ENCODE measurements around the gene NRCAM.
"Not testable (repeated sequence)": the region's sequence is repeated elsewhere in the genome, so short reads cannot be mapped to it uniquely, and the experiment has no call there.

NRCAM gene

DNA sequence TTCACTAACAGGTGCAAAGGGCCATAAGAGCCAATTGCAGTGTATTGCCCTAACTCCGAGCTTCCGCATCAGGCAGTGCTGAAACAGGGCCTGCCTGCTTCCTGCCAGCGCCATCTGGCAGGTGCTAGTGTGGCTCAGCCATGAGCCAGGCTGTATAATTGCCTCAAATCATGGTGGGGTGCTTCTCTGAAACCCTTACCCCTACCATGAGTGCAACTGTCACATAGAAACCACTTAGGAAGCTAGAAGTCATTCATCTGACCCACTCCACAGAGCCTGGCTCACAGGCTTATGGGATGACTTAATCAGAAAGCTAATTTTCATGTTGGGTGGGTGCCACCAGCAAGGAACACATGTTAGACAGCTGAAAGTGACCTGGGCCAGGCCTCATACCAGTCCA is 192.8 kb downstream of the NRCAM start:
- TF ChIP-seq, protein P1, sequence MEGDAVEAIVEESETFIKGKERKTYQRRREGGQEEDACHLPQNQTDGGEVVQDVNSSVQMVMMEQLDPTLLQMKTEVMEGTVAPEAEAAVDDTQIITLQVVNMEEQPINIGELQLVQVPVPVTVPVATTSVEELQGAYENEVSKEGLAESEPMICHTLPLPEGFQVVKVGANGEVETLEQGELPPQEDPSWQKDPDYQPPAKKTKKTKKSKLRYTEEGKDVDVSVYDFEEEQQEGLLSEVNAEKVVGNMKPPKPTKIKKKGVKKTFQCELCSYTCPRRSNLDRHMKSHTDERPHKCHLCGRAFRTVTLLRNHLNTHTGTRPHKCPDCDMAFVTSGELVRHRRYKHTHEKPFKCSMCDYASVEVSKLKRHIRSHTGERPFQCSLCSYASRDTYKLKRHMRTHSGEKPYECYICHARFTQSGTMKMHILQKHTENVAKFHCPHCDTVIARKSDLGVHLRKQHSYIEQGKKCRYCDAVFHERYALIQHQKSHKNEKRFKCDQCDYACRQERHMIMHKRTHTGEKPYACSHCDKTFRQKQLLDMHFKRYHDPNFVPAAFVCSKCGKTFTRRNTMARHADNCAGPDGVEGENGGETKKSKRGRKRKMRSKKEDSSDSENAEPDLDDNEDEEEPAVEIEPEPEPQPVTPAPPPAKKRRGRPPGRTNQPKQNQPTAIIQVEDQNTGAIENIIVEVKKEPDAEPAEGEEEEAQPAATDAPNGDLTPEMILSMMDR (IDR thresholded peaks at IDR 0.05; ENCODE audit: low read depth, low read length) = no peak
- no peak overlapping the region for H3K4me3 ChIP-seq (ENCODE audit: low read depth, low read length)
- H3K27ac ChIP-seq = no peak overlapping the region
- no peaks in the 10 kb centered on the region for H3K36me3 ChIP-seq
- DNase-seq = no peak
- peaks cover 2% of the 10 kb centered on the region for H3K9me3 ChIP-seq (ENCODE audit: severe bottlenecking)
- no peaks in the 10 kb centered on the region for H3K27me3 ChIP-seq (ENCODE audit: insufficient read depth, low read depth, severe bottlenecking)

DNA sequence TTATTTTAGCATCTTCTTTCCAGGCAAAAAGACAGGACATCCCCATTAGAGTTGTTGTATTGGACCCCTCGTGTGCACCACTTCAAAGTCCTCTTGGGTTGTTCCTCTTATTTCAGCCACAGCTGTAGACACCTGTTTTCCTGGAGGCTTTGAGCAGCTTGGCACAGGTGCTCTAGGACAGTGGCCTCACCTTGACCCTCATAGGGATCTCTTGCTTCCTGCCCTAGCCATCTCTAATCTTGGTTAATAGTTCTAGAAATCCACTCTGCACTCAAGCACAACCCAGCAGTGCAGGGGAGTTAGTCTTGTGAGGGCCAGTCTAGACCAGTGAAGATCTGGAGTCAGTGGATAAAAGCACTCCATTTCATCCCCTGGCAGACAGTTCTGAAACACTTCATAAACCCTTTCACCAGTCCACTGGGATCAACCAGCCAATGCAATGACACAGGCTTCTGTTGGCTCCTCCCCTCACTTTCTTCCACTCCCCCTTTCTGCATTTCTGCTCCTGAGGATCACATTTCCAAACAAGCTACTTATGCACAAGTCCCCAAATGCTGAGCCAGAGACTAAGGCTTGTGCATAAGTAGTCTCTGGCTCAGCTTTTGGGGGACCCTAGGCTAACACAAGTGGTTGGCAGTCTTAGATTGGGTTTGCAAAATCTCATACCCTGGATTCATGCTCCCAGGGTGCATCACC is 194.5 kb downstream of the NRCAM start:
- Histone ChIP-seq H3K4me3 (ENCODE audit: low read depth, low read length) (no peak overlapping the region), H3K9me3 (ENCODE audit: severe bottlenecking) (peaks cover 2% of the 10 kb centered on the region), H3K27me3 (ENCODE audit: insufficient read depth, low read depth, severe bottlenecking) (no peaks in the 10 kb centered on the region), H3K36me3 (no peaks in the 10 kb centered on the region), H3K27ac (no peak overlapping the region)
- no peak for DNase-seq
- TF ChIP-seq, protein P1 (IDR thresholded peaks at IDR 0.05; ENCODE audit: low read depth, low read length) = no peak

DNA sequence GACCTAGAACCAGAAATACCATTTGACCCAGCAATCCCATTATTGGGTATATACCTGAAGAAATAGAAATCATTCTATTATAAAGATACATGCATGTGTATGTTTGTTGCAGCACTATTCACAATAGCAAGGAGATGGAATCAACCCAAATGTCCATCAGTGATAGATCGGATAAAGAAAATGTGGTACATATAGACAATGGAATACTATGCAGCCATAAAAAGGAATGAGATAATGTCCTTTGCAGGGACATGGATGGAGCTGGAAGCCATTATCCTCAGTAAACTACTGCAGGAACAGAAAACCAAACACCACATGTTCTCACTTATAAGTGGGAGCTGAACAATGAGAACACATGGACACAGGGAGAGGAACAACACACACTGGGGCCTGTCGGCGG is 196.8 kb downstream of the NRCAM start:
- DNase-seq; H3K4me3 ChIP-seq (ENCODE audit: low read depth, low read length); H3K9me3 ChIP-seq (ENCODE audit: severe bottlenecking); H3K36me3 ChIP-seq; H3K27me3 ChIP-seq (ENCODE audit: insufficient read depth, low read depth, severe bottlenecking); H3K27ac ChIP-seq: not testable (repeated sequence)

DNA sequence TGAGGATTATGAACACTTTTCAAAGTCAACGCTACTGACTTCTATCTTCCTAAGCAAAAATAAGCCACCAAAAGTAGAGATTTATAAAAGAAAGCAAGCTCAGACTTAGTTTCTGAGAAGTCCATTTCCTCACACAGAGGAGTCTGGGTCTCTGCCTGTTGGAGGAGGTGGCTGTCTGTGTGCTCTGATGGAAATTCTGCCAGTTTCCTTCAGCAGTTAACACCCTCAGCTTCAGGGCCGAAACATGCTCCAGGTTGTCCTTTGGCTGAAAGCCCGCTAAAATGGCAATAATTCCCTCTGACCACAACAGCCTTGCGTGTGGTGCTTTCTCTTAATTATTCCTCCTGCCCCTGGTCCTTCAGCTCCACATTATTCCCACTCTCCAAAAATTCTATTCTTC is 198.3 kb downstream of the NRCAM start:
- H3K27me3 ChIP-seq (ENCODE audit: insufficient read depth, low read depth, severe bottlenecking) = no peaks in the 10 kb centered on the region
- no peaks in the 10 kb centered on the region for H3K36me3 ChIP-seq
- no peak overlapping the region for H3K27ac ChIP-seq
- no peak for DNase-seq
- TF ChIP-seq, protein P1 (IDR thresholded peaks at IDR 0.05; ENCODE audit: low read depth, low read length) = no peak
- no peak overlapping the region for H3K4me3 ChIP-seq (ENCODE audit: low read depth, low read length)
- H3K9me3 ChIP-seq (ENCODE audit: severe bottlenecking) = peaks cover 2% of the 10 kb centered on the region

DNA sequence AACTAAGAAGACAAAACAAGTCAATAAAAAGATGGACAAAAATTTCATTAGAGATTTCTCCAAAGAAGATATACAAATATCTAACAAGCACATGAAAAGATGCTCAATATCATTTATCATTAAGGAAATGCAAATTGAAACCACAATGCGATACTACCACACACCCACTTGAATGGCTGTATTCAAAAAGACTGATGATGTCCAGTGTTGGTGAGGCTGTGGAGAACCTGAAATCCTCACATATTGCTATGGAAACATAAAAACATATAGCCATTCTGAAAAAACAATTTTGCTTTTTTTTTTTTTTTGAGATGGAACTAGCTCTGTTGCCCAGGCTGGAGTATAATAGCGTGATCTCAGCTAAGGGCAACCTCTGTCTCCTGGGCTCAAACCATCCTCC is 202.0 kb downstream of the NRCAM start:
- Histone ChIP-seq H3K27me3 (ENCODE audit: insufficient read depth, low read depth, severe bottlenecking) (no peaks in the 10 kb centered on the region), H3K36me3 (no peaks in the 10 kb centered on the region), H3K4me3 (ENCODE audit: low read depth, low read length) (no peak overlapping the region), H3K27ac (no peak overlapping the region), H3K9me3 (ENCODE audit: severe bottlenecking) (no peaks in the 10 kb centered on the region)
- no peak for DNase-seq
- TF ChIP-seq, protein P1 (IDR thresholded peaks at IDR 0.05; ENCODE audit: low read depth, low read length) = no peak

DNA sequence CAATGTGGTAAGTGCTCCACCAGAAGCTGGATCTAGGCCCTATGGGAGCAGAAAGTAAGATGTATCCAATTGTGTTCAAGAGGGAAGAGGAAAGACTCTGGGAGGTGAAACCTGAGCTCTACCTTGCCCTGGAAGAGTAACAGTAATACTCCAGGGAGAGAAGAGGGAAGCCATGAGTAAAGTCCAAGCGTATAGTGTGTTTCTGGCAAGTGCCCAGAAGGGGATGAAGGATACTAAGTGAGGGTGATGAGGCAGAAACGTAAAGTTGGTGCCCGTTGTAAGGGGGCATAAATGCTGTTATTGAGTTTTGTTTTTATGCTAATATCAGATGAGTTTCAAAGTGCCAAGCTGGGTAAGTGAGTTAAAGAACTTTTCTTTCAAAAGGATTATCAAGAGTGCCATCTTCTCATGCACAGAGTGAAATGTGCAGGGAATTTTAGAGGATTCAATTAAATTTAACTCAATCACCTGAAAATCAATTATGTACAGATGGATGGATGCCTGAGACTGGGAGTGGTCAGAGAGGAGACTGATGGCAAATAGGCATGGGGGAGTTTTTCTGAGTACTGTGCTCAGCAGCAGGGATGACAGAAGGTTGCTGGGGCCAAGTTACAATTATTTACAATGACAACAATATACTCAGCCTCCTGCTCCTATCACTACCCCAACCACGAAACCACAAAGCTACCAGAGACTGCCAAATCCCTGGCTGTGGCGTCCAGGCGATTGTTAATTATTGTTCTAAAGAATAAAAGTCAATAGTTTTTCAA is 202.8 kb downstream of the NRCAM start:
- TF ChIP-seq, protein P1 (IDR thresholded peaks at IDR 0.05; ENCODE audit: low read depth, low read length) = no peak
- Histone ChIP-seq H3K27me3 (ENCODE audit: insufficient read depth, low read depth, severe bottlenecking) (no peaks in the 10 kb centered on the region), H3K9me3 (ENCODE audit: severe bottlenecking) (no peaks in the 10 kb centered on the region), H3K36me3 (no peaks in the 10 kb centered on the region), H3K4me3 (ENCODE audit: low read depth, low read length) (no peak overlapping the region), H3K27ac (no peak overlapping the region)
- DNase-seq = no peak

Measured in WERI-Rb-1 (cell line).